Measurements from ENCODE around the gene CNTNAP4. TPM values are rescaled to one million over a fixed set of nuclear protein-coding genes. Genes with fewer than 3 reads are reported as not detected.

Gene CNTNAP4
- total and polyA plus RNA-seq, 2 of the 8 experiments (the other 6 are each of a cell fraction or from before 2014, with no cell fraction given) = not detected

- Histone ChIP-seq H3K18ac (ENCODE audit: extremely low read depth, low read length) (no peak overlapping the region), H2BK120ac (replicated peaks; ENCODE audit: low read depth, low read length) (no peak overlapping the region), H3K27me3 (replicated peaks in 1 of 4; ENCODE audit: control insufficient read depth in 3 of 4, extremely low read depth in 1 of 4, insufficient read depth in 3 of 4, low read length in 3 of 4) (no peaks in the 10 kb centered on the region), H2AK5ac (ENCODE audit: low read depth, low read length) (no peak overlapping the region), H3K56ac (replicated peaks; ENCODE audit: insufficient read length, low read depth, low read length) (no peak overlapping the region), H3K4me1 (replicated peaks in 1 of 4; ENCODE audit: control insufficient read depth in 3 of 4, insufficient read depth in 4 of 4, low read length in 3 of 4) (no peaks in the 10 kb centered on the region), H2BK12ac (ENCODE audit: low read depth, low read length) (no peak overlapping the region), H4K5ac (ENCODE audit: insufficient read length, low read depth, low read length) (no peak overlapping the region), H3K23me2 (ENCODE audit: low read depth, low read length) (no peaks in the 10 kb centered on the region), H4K91ac (replicated peaks; ENCODE audit: insufficient read length, low read length) (no peak overlapping the region), H4K20me1 (replicated peaks in 1 of 2; ENCODE audit: control insufficient read depth in 1 of 2, insufficient read depth in 2 of 2, low read length in 2 of 2) (no peaks in the 10 kb centered on the region), H3K79me1 (ENCODE audit: low read depth, low read length) (no peaks in the 10 kb centered on the region), H3K23ac (ENCODE audit: insufficient read length) (no peak overlapping the region), H3K4ac (replicated peaks; ENCODE audit: insufficient read length, low read depth, low read length) (no peak overlapping the region), H3K4me2 (ENCODE audit: insufficient read depth in 1 of 2, low read depth in 2 of 2, low read length in 2 of 2) (no peak overlapping the region), H4K8ac (ENCODE audit: extremely low read depth, insufficient read depth, low read length) (no peak overlapping the region), H2BK20ac (ENCODE audit: low read length) (no peak overlapping the region), H3K9ac (replicated peaks in 1 of 4; ENCODE audit: extremely low read depth in 1 of 4, low read depth in 3 of 4, low read length in 3 of 4) (no peak overlapping the region), H3K79me2 (ENCODE audit: control insufficient read depth in 1 of 2, insufficient read depth in 2 of 2, low read length in 2 of 2) (no peaks in the 10 kb centered on the region), H2BK15ac (ENCODE audit: low read length) (no peak overlapping the region), H3K14ac (ENCODE audit: insufficient read length) (no peak overlapping the region), H3K4me3 (ENCODE audit: extremely low read depth in 1 of 4, insufficient read depth in 2 of 4, low read depth in 3 of 4, low read length in 4 of 4) (no peak overlapping the region), H3K27ac (ENCODE audit: low read depth, low read length) (no peak overlapping the region), H2BK5ac (ENCODE audit: low read depth, low read length) (no peak overlapping the region), H2AFZ (ENCODE audit: low read length) (no peak overlapping the region), H3K36me3 (ENCODE audit: control insufficient read depth in 2 of 4, insufficient read depth in 4 of 4, low read length in 3 of 4) (no peaks in the 10 kb centered on the region), H3K9me3 (ENCODE audit: insufficient read depth in 2 of 2, low read depth in 1 of 2, low read length in 1 of 2) (no peaks in the 10 kb centered on the region)
- 93% methylated on average over 3 of the region's 4 CpGs; no CpG with 5 or more reads in 1 of the 2 experiments for WGBS, 2 experiments (ENCODE audit: extremely low coverage in 1 of 2, insufficient coverage in 1 of 2, insufficient read length in 1 of 2, insufficient replicate concordance in 2 of 2, low coverage in 1 of 2, low lambda C conversion rate in 2 of 2, missing lambda C conversion rate in 1 of 2)
- FAIRE-seq = no peak
- ChIA-PET POLR2A (ENCODE audit: partially characterized antibody) (no interaction called here), CTCF (ENCODE audit: partially characterized antibody) (interaction anchor here (1.2 kb wide), 1 partner anchor 299 kb away, joined by 3 read pairs; no protein-coding TSS in a partner anchor)
- DNase-seq (ENCODE audit: low read depth in 1 of 2, low spot score in 2 of 2) = no peak
- no peak for TF ChIP-seq MAFK (IDR thresholded peaks at IDR 0.05; ENCODE audit: low read depth, low read length)
- no peak for TF ChIP-seq TCF12 (IDR thresholded peaks at IDR 0.05; ENCODE audit: low read depth, low read length)
- no peak for TF ChIP-seq GTF2F1 (IDR thresholded peaks at IDR 0.05; ENCODE audit: borderline replicate concordance, low read depth, low read length)
- no peak for TF ChIP-seq JUND (IDR thresholded peaks at IDR 0.05; ENCODE audit: low read length)
- no peak for TF ChIP-seq KDM1A (IDR thresholded peaks at IDR 0.05; ENCODE audit: borderline replicate concordance, low read length)
- TF ChIP-seq RXRA (IDR thresholded peaks at IDR 0.05; ENCODE audit: insufficient read depth, low read depth, low read length) = no peak
- no peak for TF ChIP-seq ATF3 (IDR thresholded peaks at IDR 0.05; ENCODE audit: insufficient read depth, low read depth, low read length)
- no peak for TF ChIP-seq SUZ12 (IDR thresholded peaks at IDR 0.05; ENCODE audit: low read length)
- TF ChIP-seq E2F6 (IDR thresholded peaks at IDR 0.05) = no peak
- TF ChIP-seq ATF2 (IDR thresholded peaks at IDR 0.05; ENCODE audit: low read length) = no peak
- TF ChIP-seq EZH2 (IDR thresholded peaks at IDR 0.05; ENCODE audit: low read depth, low read length, severe bottlenecking) = no peak
- TF ChIP-seq RFX5 (IDR thresholded peaks at IDR 0.05; ENCODE audit: borderline replicate concordance, low read depth, low read length) = no peak
These were observed 330.1 kb downstream of the CNTNAP4 start for GRCh38 chr16:76607317-76607716.
